GM12878 (cell line): ENCODE results near the gene ABTB1. TPM values are rescaled to one million over a fixed set of nuclear protein-coding genes. Genes with fewer than 3 reads are reported as not detected.
"Not testable (repeated sequence)": the region's sequence is repeated elsewhere in the genome, so short reads cannot be mapped to it uniquely, and the experiment has no call there.

Experiments
- ATAC-seq: fragments of 200-7000 bp; cut with Tn5 transposase; 3 replicates; pipeline ENCODE4 v1.9.1; 2020; ENCODE audit warnings: mild to moderate bottlenecking, moderate library complexity
- BruUV-seq: library from RNA; stranded (reverse); fragments of 400-500 nt; replicated peaks from 2 replicates; lab custom pipeline; 2021; lab: Mats Ljungman, UMichigan
- CTCF ChIA-PET: fragments of 300-600 bp; sonication (Branson Sonifier 250); formaldehyde crosslinking; extraction: SDS; loops from one replicate; lab custom pipeline; 2021; ENCODE audit warnings: inconsistent platforms; lab: Yijun Ruan, JAX
- POLR2A ChIA-PET: fragments of 350-600 bp; formaldehyde crosslinking; extraction: SDS; loops from one replicate; lab custom pipeline; 2021; ENCODE audit warnings: inconsistent platforms; lab: Charles Lee
- RAD21 ChIA-PET: fragments of 300-600 bp; sonication (Branson Sonifier 250); formaldehyde crosslinking; loops from one replicate; lab custom pipeline; 2023; ENCODE audit warnings: antibody characterized with exemption; ENCODE audit not compliant: unreplicated experiment; lab: Charles Lee
- SMC1A ChIA-PET: fragments of 300-600 bp; sonication (Branson Sonifier 250); formaldehyde crosslinking; loops from one replicate; lab custom pipeline; 2023; ENCODE audit not compliant: unreplicated experiment, uncharacterized antibody; lab: Charles Lee
- DNase-seq: peaks from one replicate; pipeline ENCODE4 v3.0.0-alpha.2; 2011; ENCODE audit warnings: low read depth, low spot score
- FAIRE-seq: peaks from 3 replicates; lab custom pipeline; 2011; peaks lifted over from hg19 to GRCh38; lab: Jason Lieb, UNC
- H2AFZ ChIP-seq: 2 replicates; pipeline ENCODE4 v1.6.0; 2011; ENCODE audit warnings: low read depth, low read length, control low read depth; ENCODE audit not compliant: control insufficient read depth
- H3K27ac ChIP-seq: 2 replicates; pipeline ENCODE4 v1.5.1; 2011; ENCODE audit warnings: control low read depth; ENCODE audit not compliant: control insufficient read depth, insufficient read depth
- H3K27me3 ChIP-seq, 2 experiments: replicated peaks in 1 of 2; 2 replicates each; pipeline versions ENCODE4 v1.6.0 to v1.6.1; 2011; ENCODE audit warnings: low read length in 1 of 2; ENCODE audit not compliant: control insufficient read depth in 2 of 2, insufficient read depth in 2 of 2
- H3K36me3 ChIP-seq, 2 experiments: 2 replicates each; pipeline ENCODE4 v1.5.1; 2011; ENCODE audit warnings: low read length in 1 of 2; ENCODE audit not compliant: control insufficient read depth in 2 of 2, insufficient read depth in 2 of 2
- H3K4me1 ChIP-seq: 2 replicates; pipeline ENCODE4 v1.6.1; 2011; ENCODE audit warnings: mild to moderate bottlenecking, low read length, moderate library complexity, mixed read lengths; ENCODE audit not compliant: control insufficient read depth, insufficient read depth
- H3K4me2 ChIP-seq: 2 replicates; pipeline ENCODE4 v1.6.0; 2011; ENCODE audit warnings: control low read depth; ENCODE audit not compliant: control insufficient read depth, insufficient read depth
- H3K4me3 ChIP-seq: fragments of 200-600 bp; sonication (generic); 2 replicates; pipeline ENCODE4 v1.5.1; 2016
- H3K79me2 ChIP-seq: 2 replicates; pipeline ENCODE4 v1.6.0; 2011; ENCODE audit warnings: low read length; ENCODE audit not compliant: control insufficient read depth, insufficient read depth
- H3K9ac ChIP-seq: 2 replicates; pipeline ENCODE4 v1.8.0; 2011; ENCODE audit warnings: low read length, control low read depth, mixed read lengths; ENCODE audit not compliant: control insufficient read depth, insufficient read depth
- H3K9me3 ChIP-seq: replicated peaks from 3 replicates; pipeline ENCODE4 v1.5.1; 2011; ENCODE audit warnings: mild to moderate bottlenecking, low read length; ENCODE audit not compliant: control insufficient read depth, insufficient read depth
- H4K20me1 ChIP-seq: 2 replicates; pipeline ENCODE4 v1.6.0; 2011; ENCODE audit not compliant: control insufficient read depth, insufficient read depth
- CREM ChIP-seq: IDR thresholded peaks from 2 replicates; pipeline ENCODE4 v1.6.1; 2014; ENCODE audit warnings: antibody characterized with exemption, low read depth
- HDAC6 ChIP-seq: fragments of 200-600 bp; sonication (generic); IDR thresholded peaks from one replicate; pipeline ENCODE4 v1.8.0; 2017; ENCODE audit warnings: antibody characterized with exemption; ENCODE audit not compliant: unreplicated experiment
- PAX8 ChIP-seq: fragments of 450-650 bp; IDR thresholded peaks from 2 replicates; pipeline ENCODE4 v1.6.1; 2017; ENCODE audit warnings: mild to moderate bottlenecking, moderate library complexity
- PBX3 ChIP-seq: IDR thresholded peaks from 2 replicates; pipeline ENCODE4 v1.6.1; 2011; ENCODE audit warnings: mild to moderate bottlenecking, low read depth, low read length, moderate library complexity; ENCODE audit not compliant: insufficient replicate concordance
- SIN3A ChIP-seq: IDR thresholded peaks from 2 replicates; pipeline ENCODE4 v1.6.1; 2012; ENCODE audit warnings: low read depth, low read length, improper control_type of control experiment
- SUPT20H ChIP-seq: IDR thresholded peaks from 2 replicates; pipeline ENCODE4 v1.6.1; 2011; ENCODE audit warnings: low read depth, mild to moderate bottlenecking, low read length, moderate library complexity, borderline replicate concordance; ENCODE audit not compliant: control insufficient read depth
- ZNF207 ChIP-seq: fragments of 450-650 bp; IDR thresholded peaks from 2 replicates; pipeline ENCODE4 v1.6.1; 2014; ENCODE audit warnings: antibody characterized with exemption, mild to moderate bottlenecking, borderline replicate concordance
- WGBS: methylation state at CpG from one replicate; pipeline ENCODE4 v1.1.6; 2016; ENCODE audit warnings: low lambda C conversion rate; ENCODE audit not compliant: insufficient replicate concordance, insufficient coverage; ENCODE audit errors: missing lambda C conversion rate; 5-methylcytosine and 5-hydroxymethylcytosine counted together
- in situ Hi-C: fragments of 300-500 bp; cut with MboI; formaldehyde crosslinking; loops from 9 replicates; pipeline ENCODE4 v1.14.3; 2018; ENCODE audit warnings: mixed read lengths
- intact Hi-C: fragments of 100-400 bp; cut with micrococcal nuclease; formaldehyde crosslinking; loops from one replicate; pipeline ENCODE4 v1.14.2; 2022; ENCODE audit not compliant: unreplicated experiment
- polyA plus RNA-seq, 11 experiments: library from polyadenylated mRNA; depleted of rRNA in 4 of 11; unstranded in 6 of 11; stranded (reverse) in 5 of 11; fragments of >200 nt; fragmentation: Nextera tagmentation in 4 of 11; fragmentation: Illumina TruSeq in 1 of 11; extraction: Ambion mirVana in 4 of 11; extraction: Trizol in 1 of 11; gene quantifications; 1 replicate in 1 of 11; 2 replicates in 10 of 11; pipeline versions ENCODE4 v1.2.1 to v1.2.3, GENCODE V29; 2011 to 2016; ENCODE audit warnings: inconsistent platforms in 2 of 11, missing spikeins in 2 of 11, low read depth in 1 of 11
- total RNA-seq, 4 experiments: library from RNA; depleted of rRNA in 3 of 4; stranded (reverse); fragments of >200 nt in 3 of 4; fragmentation: Illumina TruSeq in 1 of 4; extraction: Trizol in 1 of 4; gene quantifications; 2 replicates each; pipeline versions ENCODE4 v1.2.1 to v1.2.3, GENCODE V29; 2013 to 2021

ABTB1 gene
- total and polyA plus RNA-seq, 10 of the 15 experiments (the other 5 are each of a cell fraction or from before 2014, with no cell fraction given), result 0.11 to 10.2 (median 7.1) TPM

- no peak for TF ChIP-seq ZNF207
These were observed 7.5 kb downstream of the ABTB1 start (continued) for GRCh38 chr3:127680146-127680661.

- no peaks in the 10 kb centered on the region for H3K36me3 ChIP-seq
- DNase-seq (no peak), ATAC-seq (no peak), FAIRE-seq (no peak)
- WGBS, result 95% methylated on average over 1 of the region's 1 CpG
- POLR2A ChIA-PET, result no interaction called here
- TF ChIP-seq CREM (no peak), PAX8 (no peak), SIN3A (no peak), HDAC6 (no peak), PBX3 (no peak), SUPT20H (no peak)
- no peaks in the 10 kb centered on the region for H3K79me2 ChIP-seq
- SMC1A ChIA-PET, result no interaction called here
- H3K4me2 ChIP-seq, result no peak overlapping the region
- peaks cover 34% of the 10 kb centered on the region for H3K4me1 ChIP-seq
- no peaks in the 10 kb centered on the region for H3K27me3 ChIP-seq
- intact Hi-C loops, result no loop called here
- H3K27ac ChIP-seq, result peak overlapping the region; percentile 4; the same call in 1 of the 2 replicates
- RAD21 ChIA-PET, result no interaction called here
- no peaks in the 10 kb centered on the region for H4K20me1 ChIP-seq
- no peak overlapping the region for H3K9ac ChIP-seq
- H3K4me3 ChIP-seq, result no peak overlapping the region
- in situ Hi-C loops, result no loop called here
- no peaks in the 10 kb centered on the region for H3K9me3 ChIP-seq
- H2AFZ ChIP-seq, result no peak overlapping the region
- CTCF ChIA-PET, result interaction anchor here (0.8 kb wide), 1 partner anchor 13 kb away, joined by 3 read pairs; no protein-coding TSS in a partner anchor
- BruUV-seq, result no TSS peak
These were observed 8.1 kb downstream of the ABTB1 start for GRCh38 chr3:127680798-127681221.

- RAD21 ChIA-PET, ATAC-seq, H3K36me3 ChIP-seq, intact Hi-C loops, DNase-seq, H2AFZ ChIP-seq, H3K9me3 ChIP-seq, H3K27ac ChIP-seq, H3K4me3 ChIP-seq, FAIRE-seq, H3K79me2 ChIP-seq, H4K20me1 ChIP-seq, BruUV-seq, H3K9ac ChIP-seq, in situ Hi-C loops, H3K27me3 ChIP-seq: not testable (repeated sequence)
- ChIA-PET SMC1A (interaction anchor here (1.6 to 2.3 kb wide), 2 partner anchors 15 to 279 kb away, joined by 3 to 10 read pairs; no protein-coding TSS in a partner anchor), CTCF (interaction anchor here (0.8 to 1.3 kb wide), 3 partner anchors 15 to 287 kb away, joined by 3 read pairs; no protein-coding TSS in a partner anchor), POLR2A (interaction anchor here (0.6 kb wide), 2 partner anchors 16 to 228 kb away, joined by 3 to 4 read pairs; no protein-coding TSS in a partner anchor)
- 29% methylated on average over 6 of the region's 6 CpGs for WGBS
- peaks cover 34% of the 10 kb centered on the region for H3K4me1 ChIP-seq
- peak overlapping the region; percentile 28 for H3K4me2 ChIP-seq
These were observed 9.4 kb downstream of the ABTB1 start for GRCh38 chr3:127682175-127682554.
